ENCODE measurements around the gene KRT86.

GRCh38 chr12:52295663-52296062 is 21.2 kb downstream of the KRT86 start:
- TF ChIP-seq CTCF (IDR thresholded peaks at IDR 0.05) (no peak), POLR2AphosphoS5 (IDR thresholded peaks at IDR 0.05) (no peak), POLR2A (IDR thresholded peaks at IDR 0.05) (no peak), EP300 (IDR thresholded peaks at IDR 0.05; ENCODE audit: low read depth) (no peak)

Measured in transverse colon (tissue), 4 donors.